ENCODE measurements around the gene LMNA.

LMNA gene

GRCh38 chr1:156152628-156153027 lies 38.1 kb downstream of the LMNA start:
- no peak for TF ChIP-seq POLR2A (IDR thresholded peaks at IDR 0.05; ENCODE audit: low read depth, low read length)
- FAIRE-seq (no peak), DNase-seq (ENCODE audit: insufficient read length, low spot score) (peak; percentile 46)

- no peak for TF ChIP-seq POLR2A (IDR thresholded peaks at IDR 0.05; ENCODE audit: low read depth, low read length)
- FAIRE-seq, result no peak
- DNase-seq (ENCODE audit: insufficient read length, low spot score), result no peak
These were observed 38.9 kb downstream of the LMNA start, which contains the start of gene SEMA4A for GRCh38 chr1:156153362-156153761. Gene SEMA4A, plus strand, starts transcription at chr1:156153585. Its CDS starts 994 bp downstream, at chr1:156154579.

- TF ChIP-seq POLR2A (IDR thresholded peaks at IDR 0.05; ENCODE audit: low read depth, low read length), result no peak
- FAIRE-seq (no peak), DNase-seq (ENCODE audit: insufficient read length, low spot score) (no peak)
These were observed 39.8 kb downstream of the LMNA start for GRCh38 chr1:156154317-156154749.

- DNase-seq (ENCODE audit: insufficient read length, low spot score), result no peak
- no peak for FAIRE-seq
- TF ChIP-seq POLR2A (IDR thresholded peaks at IDR 0.05; ENCODE audit: low read depth, low read length), result no peak
These were observed 41.4 kb downstream of the LMNA start for GRCh38 chr1:156155756-156156510.

GRCh38 chr1:156157506-156157905 lies 43.0 kb downstream of the LMNA start:
- TF ChIP-seq POLR2A (IDR thresholded peaks at IDR 0.05; ENCODE audit: low read depth, low read length), result no peak
- no peak for DNase-seq (ENCODE audit: insufficient read length, low spot score)
- FAIRE-seq, result no peak

- FAIRE-seq, result no peak
- no peak for TF ChIP-seq POLR2A (IDR thresholded peaks at IDR 0.05; ENCODE audit: low read depth, low read length)
- DNase-seq (ENCODE audit: insufficient read length, low spot score), result no peak
These were observed 43.5 kb downstream of the LMNA start for GRCh38 chr1:156157966-156158365.

- TF ChIP-seq POLR2A (IDR thresholded peaks at IDR 0.05; ENCODE audit: low read depth, low read length), result no peak
- DNase-seq (ENCODE audit: insufficient read length, low spot score) (no peak), FAIRE-seq (no peak)
These were observed 45.7 kb downstream of the LMNA start for GRCh38 chr1:156160000-156160742.

- no peak for TF ChIP-seq POLR2A (IDR thresholded peaks at IDR 0.05; ENCODE audit: low read depth, low read length)
- FAIRE-seq (no peak), DNase-seq (ENCODE audit: insufficient read length, low spot score) (no peak)
These were observed 46.2 kb downstream of the LMNA start for GRCh38 chr1:156160743-156161171.

DNA sequence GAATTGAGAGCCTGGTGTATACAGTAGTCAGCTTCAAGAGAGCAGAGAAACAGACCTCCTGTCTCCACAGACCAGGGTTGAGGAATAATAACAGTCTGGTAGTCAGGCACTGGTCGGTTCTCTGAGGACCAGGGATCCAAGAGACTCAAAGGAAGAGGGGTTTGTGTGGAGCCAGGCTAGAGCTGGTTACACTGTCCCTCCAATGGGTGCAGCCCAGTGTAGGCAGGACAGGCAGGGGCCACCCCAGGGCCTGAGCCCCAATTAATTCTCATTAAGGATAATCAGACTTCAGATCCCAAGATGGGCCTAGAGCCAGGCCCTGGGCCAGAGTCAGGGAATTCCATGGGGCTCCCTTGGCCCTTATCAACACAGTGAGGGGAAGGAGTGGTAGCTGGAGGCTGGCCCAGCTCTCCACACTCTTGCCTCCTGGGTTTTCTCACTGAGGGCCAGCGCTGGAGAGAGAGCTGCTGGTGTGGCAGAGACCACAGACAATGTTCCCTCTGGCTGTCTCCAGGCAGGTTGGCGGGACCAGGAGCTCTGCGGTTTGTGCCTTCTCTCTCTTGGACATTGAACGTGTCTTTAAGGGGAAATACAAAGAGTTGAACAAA lies 48.0 kb downstream of the LMNA start:
- no peak for TF ChIP-seq POLR2A (IDR thresholded peaks at IDR 0.05; ENCODE audit: low read depth, low read length)
- FAIRE-seq (no peak), DNase-seq (ENCODE audit: insufficient read length, low spot score) (no peak)

DNA sequence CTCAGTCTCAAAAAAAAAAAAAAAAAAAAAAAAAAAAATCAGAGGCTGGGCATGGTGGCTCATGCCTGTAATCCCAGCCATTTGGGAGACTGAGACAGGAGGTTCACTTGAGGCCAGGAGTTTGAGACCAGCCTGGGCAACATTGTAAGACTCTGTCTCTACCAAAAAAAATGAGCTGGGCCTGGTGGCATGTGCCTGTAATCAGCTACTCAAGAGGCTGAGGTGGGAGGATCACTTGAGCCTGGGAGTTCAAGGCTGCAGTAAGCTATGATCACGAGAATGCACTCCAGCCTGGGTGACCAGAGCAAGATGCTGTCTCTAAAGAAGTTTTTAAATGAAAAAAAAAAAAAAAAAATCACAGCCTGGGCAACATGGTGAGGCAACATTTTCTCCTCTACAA lies 49.2 kb downstream of the LMNA start:
- FAIRE-seq (no peak), DNase-seq (ENCODE audit: insufficient read length, low spot score) (no peak)
- TF ChIP-seq POLR2A (IDR thresholded peaks at IDR 0.05; ENCODE audit: low read depth, low read length), result no peak

DNA sequence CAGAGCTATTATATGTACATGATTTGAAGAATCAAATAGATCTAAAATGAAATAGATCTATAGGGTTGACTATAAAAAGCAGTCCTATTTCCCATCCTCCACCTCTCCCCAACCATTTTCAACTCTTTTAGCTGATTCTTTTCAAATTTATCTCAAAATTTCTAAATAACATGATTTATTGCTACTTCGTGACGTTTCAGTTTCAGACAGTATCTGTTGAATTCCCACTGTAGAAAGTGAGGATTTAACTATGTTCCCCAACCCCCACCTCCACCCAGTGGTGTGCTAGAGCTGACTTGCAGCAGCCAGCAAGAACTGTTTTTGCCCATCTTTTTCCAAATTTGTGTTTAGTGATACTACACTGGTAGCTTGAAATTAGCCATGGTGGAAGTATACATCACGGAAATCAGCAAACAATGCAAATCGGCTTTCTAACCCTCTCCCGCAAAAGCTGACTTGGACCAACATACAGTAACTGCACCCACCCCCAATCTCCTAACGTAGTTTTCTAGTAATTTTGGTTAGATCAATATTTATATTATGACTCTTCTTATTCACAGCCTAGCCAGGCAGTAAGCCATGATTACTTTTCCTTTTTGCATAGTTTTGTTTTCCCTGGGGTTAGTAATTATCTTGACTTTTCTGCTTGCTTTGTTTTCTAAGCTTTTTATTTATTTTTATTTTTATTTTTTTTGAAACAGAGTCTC lies 49.8 kb downstream of the LMNA start:
- no peak for TF ChIP-seq POLR2A (IDR thresholded peaks at IDR 0.05; ENCODE audit: low read depth, low read length)
- no peak for FAIRE-seq
- no peak for DNase-seq (ENCODE audit: insufficient read length, low spot score)

DNA sequence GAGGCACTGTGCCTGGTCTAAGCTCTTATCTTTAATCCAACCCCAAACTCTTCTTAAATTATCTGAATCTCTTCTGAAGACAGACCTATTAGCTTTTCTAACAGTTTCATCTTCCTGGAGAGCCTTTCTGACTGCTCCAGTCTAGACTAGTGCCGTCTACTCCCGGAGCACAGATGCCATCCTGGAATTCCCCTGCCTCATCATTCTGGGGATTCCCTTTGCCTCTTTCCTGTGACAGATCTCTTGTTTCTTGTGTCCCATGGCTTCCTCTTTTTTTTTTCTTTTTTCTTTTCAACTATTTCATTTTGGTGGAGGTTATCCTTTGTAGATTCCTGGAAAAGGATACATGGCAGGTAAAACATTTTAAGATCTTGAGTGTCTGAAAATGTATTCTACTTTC lies 50.6 kb downstream of the LMNA start:
- FAIRE-seq, result no peak
- TF ChIP-seq POLR2A (IDR thresholded peaks at IDR 0.05; ENCODE audit: low read depth, low read length), result no peak
- no peak for DNase-seq (ENCODE audit: insufficient read length, low spot score)

DNA sequence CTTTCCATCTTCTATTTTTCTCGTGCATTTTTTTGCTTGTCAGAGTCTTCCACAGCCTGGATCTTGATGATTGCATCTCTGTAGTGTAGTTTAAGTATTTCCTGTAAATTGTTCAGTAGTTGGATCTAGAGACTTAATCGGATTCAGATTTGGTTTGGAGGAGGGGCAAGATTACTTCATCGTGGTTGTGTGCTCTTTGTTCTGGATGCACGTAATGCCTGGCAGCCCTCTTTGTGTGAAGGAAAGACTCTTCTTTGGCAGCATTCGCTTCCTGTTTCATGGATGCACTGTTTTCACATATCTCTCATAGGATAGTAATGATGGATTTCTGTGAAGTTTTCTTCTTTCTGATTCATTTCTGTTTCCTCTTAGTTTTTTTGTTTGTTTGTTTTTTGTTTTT lies 53.0 kb downstream of the LMNA start:
- FAIRE-seq (no peak), DNase-seq (ENCODE audit: insufficient read length, low spot score) (no peak)
- TF ChIP-seq POLR2A (IDR thresholded peaks at IDR 0.05; ENCODE audit: low read depth, low read length), result no peak

Data from H54 (cell line).